DOHH2 (cell line): ENCODE measurements around the gene ZNF207.
"Not testable (repeated sequence)": the region's sequence is repeated elsewhere in the genome, so short reads cannot be mapped to it uniquely, and the experiment has no call there.

ENCODE experiments used
- H3F3A ChIP-seq: fragments of 200-600 bp; sonication (generic), shearing (Covaris generic); 2 replicates; pipeline ENCODE4 v1.6.0; 2016; ENCODE audit warnings: antibody characterized with exemption, mild to moderate bottlenecking; ENCODE audit not compliant: control insufficient read depth, insufficient read depth
- H3K27ac ChIP-seq: fragments of 200-600 bp; sonication (generic); 2 replicates; pipeline ENCODE4 v1.5.1; 2014; ENCODE audit warnings: low read depth, mild to moderate bottlenecking, low read length, moderate library complexity
- H3K27me3 ChIP-seq: fragments of 200-600 bp; sonication (generic); 2 replicates; pipeline ENCODE4 v1.6.1; 2014; ENCODE audit warnings: mild to moderate bottlenecking, low read length, mixed read lengths; ENCODE audit not compliant: control insufficient read depth
- H3K36me3 ChIP-seq: fragments of 200-600 bp; sonication (generic); 2 replicates; pipeline ENCODE4 v1.6.1; 2014; ENCODE audit warnings: mild to moderate bottlenecking, low read length, moderate library complexity, mixed read lengths; ENCODE audit not compliant: control insufficient read depth
- H3K4me1 ChIP-seq: fragments of 200-600 bp; sonication (generic); 2 replicates; pipeline ENCODE4 v1.6.1; 2014; ENCODE audit warnings: mild to moderate bottlenecking, low read length, mixed read lengths; ENCODE audit not compliant: control insufficient read depth
- H3K4me2 ChIP-seq: fragments of 200-600 bp; sonication (generic); 2 replicates; pipeline ENCODE4 v1.6.0; 2014; ENCODE audit warnings: mild to moderate bottlenecking, low read length, moderate library complexity
- H3K4me3 ChIP-seq: fragments of 200-600 bp; sonication (generic); 2 replicates; pipeline ENCODE4 v1.5.1; 2014; ENCODE audit warnings: mild to moderate bottlenecking, low read length, mixed read lengths
- H3K79me2 ChIP-seq: fragments of 200-600 bp; sonication (generic); 2 replicates; pipeline ENCODE4 v1.6.1; 2014; ENCODE audit warnings: mild to moderate bottlenecking, low read length, mixed read lengths; ENCODE audit not compliant: control insufficient read depth
- H3K9me2 ChIP-seq: fragments of 200-600 bp; sonication (generic); replicated peaks from 2 replicates; pipeline ENCODE4 v1.6.1; 2014; ENCODE audit warnings: mild to moderate bottlenecking, low read length, mixed read lengths; ENCODE audit not compliant: control insufficient read depth
- H3K9me3 ChIP-seq: fragments of 200-600 bp; sonication (generic); 2 replicates; pipeline ENCODE4 v1.6.1; 2014; ENCODE audit warnings: antibody characterized with exemption, low read length, mixed read lengths; ENCODE audit not compliant: control insufficient read depth, insufficient read depth
- H4K20me1 ChIP-seq: fragments of 200-600 bp; sonication (generic); 2 replicates; pipeline ENCODE4 v1.6.0; 2014; ENCODE audit warnings: low read depth, mild to moderate bottlenecking, antibody characterized with exemption, low read length, moderate library complexity; ENCODE audit not compliant: control insufficient read depth, insufficient read depth
- EZH2phosphoT487 ChIP-seq: fragments of 200-600 bp; sonication (generic); IDR thresholded peaks from 2 replicates; pipeline ENCODE4 v1.6.1; 2017; ENCODE audit warnings: borderline replicate concordance, mild to moderate bottlenecking, antibody characterized with exemption, low read length, moderate library complexity, mixed read lengths
- TF ChIP-seq, protein P1 (sequence below): fragments of 200-600 bp; sonication (generic); IDR thresholded peaks from one replicate; pipeline ENCODE4 v1.5.1; 2014; ENCODE audit warnings: antibody characterized with exemption, mild to moderate bottlenecking, low read depth, low read length; ENCODE audit not compliant: poor library complexity, severe bottlenecking

ZNF207 gene

DNA sequence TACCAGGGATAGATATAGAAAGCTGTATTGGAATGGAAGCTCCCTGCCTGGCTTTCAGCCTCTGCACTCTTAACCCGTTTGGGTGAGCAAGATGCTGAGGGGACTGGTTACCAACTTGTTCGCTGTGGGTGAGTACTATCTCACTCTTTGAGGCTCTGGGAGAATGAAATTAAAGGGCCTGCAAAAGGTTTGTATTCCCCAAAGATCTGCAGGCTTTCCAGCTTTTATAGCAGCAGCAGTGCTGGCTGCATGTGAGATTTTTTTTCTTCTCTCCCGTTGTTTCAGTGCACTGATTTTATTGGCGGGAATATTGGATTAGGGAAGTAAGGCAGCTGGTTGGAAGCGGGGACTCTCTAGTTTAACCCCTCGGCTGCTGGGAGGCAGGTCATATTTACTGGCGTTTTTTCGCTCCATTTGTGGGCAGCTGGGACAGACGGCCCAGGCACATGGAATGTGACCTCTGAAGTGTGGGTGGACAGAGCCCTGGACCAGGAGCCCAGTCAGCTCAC is 38.9 kb upstream of the ZNF207 start:
- H3K27me3 ChIP-seq: no peaks in the 10 kb centered on the region
- peak overlapping the region; percentile 95 for H3K27ac ChIP-seq
- H3F3A ChIP-seq: peaks cover 17% of the 10 kb centered on the region
- H3K79me2 ChIP-seq: peaks cover 2% of the 10 kb centered on the region; the same call in 1 of the 2 replicates
- no peaks in the 10 kb centered on the region for H3K36me3 ChIP-seq
- H3K4me2 ChIP-seq: peak overlapping the region; percentile 73
- H3K9me2 ChIP-seq: no peaks in the 10 kb centered on the region
- H3K4me3 ChIP-seq: peak overlapping the region; percentile 61
- TF ChIP-seq EZH2phosphoT487: no peak
- TF ChIP-seq, protein P1, sequence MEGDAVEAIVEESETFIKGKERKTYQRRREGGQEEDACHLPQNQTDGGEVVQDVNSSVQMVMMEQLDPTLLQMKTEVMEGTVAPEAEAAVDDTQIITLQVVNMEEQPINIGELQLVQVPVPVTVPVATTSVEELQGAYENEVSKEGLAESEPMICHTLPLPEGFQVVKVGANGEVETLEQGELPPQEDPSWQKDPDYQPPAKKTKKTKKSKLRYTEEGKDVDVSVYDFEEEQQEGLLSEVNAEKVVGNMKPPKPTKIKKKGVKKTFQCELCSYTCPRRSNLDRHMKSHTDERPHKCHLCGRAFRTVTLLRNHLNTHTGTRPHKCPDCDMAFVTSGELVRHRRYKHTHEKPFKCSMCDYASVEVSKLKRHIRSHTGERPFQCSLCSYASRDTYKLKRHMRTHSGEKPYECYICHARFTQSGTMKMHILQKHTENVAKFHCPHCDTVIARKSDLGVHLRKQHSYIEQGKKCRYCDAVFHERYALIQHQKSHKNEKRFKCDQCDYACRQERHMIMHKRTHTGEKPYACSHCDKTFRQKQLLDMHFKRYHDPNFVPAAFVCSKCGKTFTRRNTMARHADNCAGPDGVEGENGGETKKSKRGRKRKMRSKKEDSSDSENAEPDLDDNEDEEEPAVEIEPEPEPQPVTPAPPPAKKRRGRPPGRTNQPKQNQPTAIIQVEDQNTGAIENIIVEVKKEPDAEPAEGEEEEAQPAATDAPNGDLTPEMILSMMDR: no peak
- H3K4me1 ChIP-seq: peaks cover 66% of the 10 kb centered on the region
- H4K20me1 ChIP-seq: no peaks in the 10 kb centered on the region
- H3K9me3 ChIP-seq: no peaks in the 10 kb centered on the region

DNA sequence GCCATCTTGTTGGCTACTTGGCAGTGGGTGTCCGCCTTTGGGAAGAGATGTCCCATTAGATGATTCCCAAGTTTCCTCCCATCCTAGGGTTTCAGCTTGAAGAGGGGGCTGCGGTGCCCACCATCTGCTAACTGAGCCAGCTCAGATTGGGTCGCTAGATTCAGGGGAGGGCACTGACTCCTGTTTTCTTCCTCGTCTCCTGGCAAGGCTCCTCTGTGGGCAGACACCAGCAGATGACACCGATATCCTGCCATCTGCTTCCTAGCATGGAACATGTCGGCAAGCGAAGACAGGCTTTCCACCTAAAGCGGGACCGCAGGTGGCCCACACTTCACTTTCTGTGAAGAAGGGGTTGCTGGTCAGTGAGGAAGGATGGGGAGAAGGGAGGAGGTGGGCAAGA is 35.3 kb upstream of the ZNF207 start:
- Histone ChIP-seq H3F3A (peaks cover 14% of the 10 kb centered on the region), H3K4me1 (peaks cover 66% of the 10 kb centered on the region), H4K20me1 (no peaks in the 10 kb centered on the region), H3K4me3 (no peak overlapping the region), H3K79me2 (peaks cover 23% of the 10 kb centered on the region), H3K27me3 (no peaks in the 10 kb centered on the region), H3K27ac (no peak overlapping the region), H3K9me3 (no peaks in the 10 kb centered on the region), H3K4me2 (no peak overlapping the region), H3K36me3 (no peaks in the 10 kb centered on the region; the same call in 1 of the 2 replicates), H3K9me2 (no peaks in the 10 kb centered on the region)
- TF ChIP-seq EZH2phosphoT487: no peak
- TF ChIP-seq, protein P1: no peak

DNA sequence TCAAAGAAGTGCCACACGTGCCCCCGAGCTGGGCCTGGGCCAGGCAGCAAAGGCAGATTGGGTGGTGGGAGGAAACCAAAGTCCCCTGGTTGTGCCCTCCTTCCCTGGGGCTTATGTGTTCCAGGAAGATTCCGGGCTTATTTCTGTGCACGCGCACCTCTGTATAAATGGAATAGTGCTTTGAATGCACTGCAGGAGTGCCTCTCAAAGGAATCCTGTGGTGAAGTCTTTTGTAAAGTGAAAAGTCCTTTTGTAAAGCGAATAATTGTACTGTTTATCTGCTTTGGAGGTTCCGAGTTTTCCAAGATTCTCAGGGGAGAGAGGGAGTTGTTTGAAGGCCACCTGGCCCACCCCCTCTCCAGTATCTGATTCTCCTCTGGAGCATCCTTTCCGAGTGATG is 34.8 kb upstream of the ZNF207 start:
- no peak overlapping the region for H3K27ac ChIP-seq
- no peak overlapping the region for H3K4me3 ChIP-seq
- no peaks in the 10 kb centered on the region for H4K20me1 ChIP-seq
- H3K4me1 ChIP-seq: peaks cover 64% of the 10 kb centered on the region
- peaks cover 23% of the 10 kb centered on the region for H3K79me2 ChIP-seq
- no peak overlapping the region for H3K4me2 ChIP-seq
- TF ChIP-seq, protein P1: no peak
- no peak for TF ChIP-seq EZH2phosphoT487
- no peaks in the 10 kb centered on the region for H3K9me2 ChIP-seq
- no peaks in the 10 kb centered on the region for H3K27me3 ChIP-seq
- no peaks in the 10 kb centered on the region for H3K9me3 ChIP-seq
- H3F3A ChIP-seq: peaks cover 11% of the 10 kb centered on the region
- no peaks in the 10 kb centered on the region; the same call in 1 of the 2 replicates for H3K36me3 ChIP-seq

DNA sequence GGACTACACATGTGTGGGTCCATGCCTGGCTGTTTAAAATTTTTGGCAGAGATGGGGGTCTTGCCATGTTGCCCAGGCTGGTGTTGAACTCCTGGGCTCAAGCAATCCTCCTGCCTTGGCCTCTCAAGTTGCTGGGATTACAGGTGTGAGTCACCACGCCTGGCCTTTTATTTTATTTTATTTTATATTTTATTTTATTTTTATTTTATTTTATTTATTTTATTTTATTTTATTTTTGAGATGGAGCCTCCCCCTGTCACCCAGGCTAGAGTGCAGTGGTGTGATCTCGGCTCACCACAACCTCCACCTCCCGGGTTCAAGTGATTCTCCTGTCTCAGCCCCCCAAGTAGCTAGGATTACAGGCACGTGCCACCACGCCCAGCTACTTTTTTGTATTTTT is 33.3 kb upstream of the ZNF207 start:
- not testable (repeated sequence) for H3K27me3 ChIP-seq, H3K36me3 ChIP-seq, H3K9me2 ChIP-seq, H3K9me3 ChIP-seq, H3K27ac ChIP-seq, H3F3A ChIP-seq, H4K20me1 ChIP-seq
- Histone ChIP-seq H3K79me2 (peaks cover 23% of the 10 kb centered on the region), H3K4me2 (peak overlapping the region; percentile 72), H3K4me1 (peaks cover 51% of the 10 kb centered on the region), H3K4me3 (peak overlapping the region; percentile 69)
